GM06990 (cell line): Measurements from ENCODE around the gene SOX5.

Experiments used
- DNase-seq: peaks from one replicate; pipeline ENCODE4 v3.0.0-alpha.2; 2011; ENCODE audit not compliant: insufficient read length; ENCODE audit errors: extremely low read depth
- H3K27me3 ChIP-seq: replicated peaks from 2 replicates; pipeline ENCODE4 v1.6.0; 2011; ENCODE audit warnings: low read length; ENCODE audit not compliant: control insufficient read depth, insufficient read depth
- H3K36me3 ChIP-seq: 2 replicates; pipeline ENCODE4 v1.5.1; 2011; ENCODE audit warnings: low read length; ENCODE audit not compliant: control insufficient read depth, insufficient read depth
- H3K4me3 ChIP-seq: replicated peaks from 2 replicates; pipeline ENCODE4 v1.5.1; 2011; ENCODE audit warnings: low read depth, mild to moderate bottlenecking, control low read depth, low read length
- TF ChIP-seq, protein P1 (sequence below): IDR thresholded peaks from 2 replicates; pipeline ENCODE4 v1.5.1; 2011; ENCODE audit warnings: low read length, control low read depth, mild to moderate bottlenecking, inconsistent platforms; ENCODE audit not compliant: insufficient read depth, poor library complexity, severe bottlenecking

Gene SOX5

DNA sequence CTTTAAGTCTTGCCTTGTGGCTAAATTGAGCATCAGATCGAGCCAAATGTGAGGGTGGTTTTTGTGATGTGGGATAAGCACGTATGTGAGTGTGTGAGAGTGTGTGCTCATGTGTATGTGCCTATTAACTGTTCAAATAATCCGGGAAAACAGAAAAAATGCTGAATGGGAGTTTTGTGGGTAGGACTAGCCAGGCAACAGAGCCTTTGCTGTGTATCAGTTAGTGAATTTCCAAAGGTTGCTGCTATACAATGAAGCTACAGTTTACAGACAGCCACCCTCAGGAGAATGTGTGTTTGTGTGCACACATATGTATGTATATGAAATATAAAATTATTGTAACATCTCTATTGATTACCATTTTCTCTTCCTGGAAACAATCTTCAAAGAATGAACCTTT lies 154.0 kb downstream of the SOX5 start:
- no peak overlapping the region for H3K4me3 ChIP-seq
- TF ChIP-seq, protein P1, sequence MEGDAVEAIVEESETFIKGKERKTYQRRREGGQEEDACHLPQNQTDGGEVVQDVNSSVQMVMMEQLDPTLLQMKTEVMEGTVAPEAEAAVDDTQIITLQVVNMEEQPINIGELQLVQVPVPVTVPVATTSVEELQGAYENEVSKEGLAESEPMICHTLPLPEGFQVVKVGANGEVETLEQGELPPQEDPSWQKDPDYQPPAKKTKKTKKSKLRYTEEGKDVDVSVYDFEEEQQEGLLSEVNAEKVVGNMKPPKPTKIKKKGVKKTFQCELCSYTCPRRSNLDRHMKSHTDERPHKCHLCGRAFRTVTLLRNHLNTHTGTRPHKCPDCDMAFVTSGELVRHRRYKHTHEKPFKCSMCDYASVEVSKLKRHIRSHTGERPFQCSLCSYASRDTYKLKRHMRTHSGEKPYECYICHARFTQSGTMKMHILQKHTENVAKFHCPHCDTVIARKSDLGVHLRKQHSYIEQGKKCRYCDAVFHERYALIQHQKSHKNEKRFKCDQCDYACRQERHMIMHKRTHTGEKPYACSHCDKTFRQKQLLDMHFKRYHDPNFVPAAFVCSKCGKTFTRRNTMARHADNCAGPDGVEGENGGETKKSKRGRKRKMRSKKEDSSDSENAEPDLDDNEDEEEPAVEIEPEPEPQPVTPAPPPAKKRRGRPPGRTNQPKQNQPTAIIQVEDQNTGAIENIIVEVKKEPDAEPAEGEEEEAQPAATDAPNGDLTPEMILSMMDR, result no peak
- no peaks in the 10 kb centered on the region for H3K36me3 ChIP-seq
- DNase-seq, result no peak
- no peaks in the 10 kb centered on the region; the same call in 1 of the 2 replicates for H3K27me3 ChIP-seq

DNA sequence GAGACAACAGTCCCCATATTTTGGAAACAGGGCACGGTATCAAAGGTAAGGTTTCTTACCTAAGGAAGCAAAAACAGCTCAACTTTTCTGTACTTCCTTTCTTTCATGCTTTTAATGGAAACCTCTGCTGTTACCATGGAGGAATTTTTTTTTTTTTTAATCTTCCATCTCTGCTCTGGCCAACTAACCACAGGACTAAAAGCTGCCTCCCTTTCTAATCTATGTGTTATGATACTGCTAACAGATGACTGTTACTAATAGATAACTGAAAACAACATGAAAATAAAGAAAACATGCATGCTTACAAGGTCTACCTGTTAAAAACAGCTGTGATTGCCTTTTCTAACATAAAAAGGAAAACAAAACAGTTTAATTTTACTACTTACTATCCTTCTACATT lies 168.4 kb downstream of the SOX5 start:
- no peaks in the 10 kb centered on the region for H3K27me3 ChIP-seq
- TF ChIP-seq, protein P1, result no peak
- no peak for DNase-seq
- no peak overlapping the region for H3K4me3 ChIP-seq
- H3K36me3 ChIP-seq, result no peaks in the 10 kb centered on the region

DNA sequence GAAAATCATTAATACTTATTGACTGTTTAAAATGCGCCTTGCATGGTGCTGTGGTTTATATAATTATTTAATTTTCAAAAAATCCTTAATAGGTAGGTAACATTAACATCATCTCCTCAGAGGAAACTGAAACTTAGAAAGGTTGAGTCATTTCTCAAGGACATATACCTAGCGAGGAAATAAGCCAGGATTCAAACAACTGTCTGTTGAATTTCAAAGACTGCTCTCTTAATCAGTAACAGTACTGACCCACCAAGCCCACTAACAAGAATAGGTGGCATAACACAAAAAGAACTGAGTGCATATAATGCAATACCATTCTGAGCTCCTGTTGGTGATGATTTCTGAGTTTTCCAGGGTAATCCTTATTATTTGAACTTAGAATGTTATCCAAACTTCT lies 174.3 kb downstream of the SOX5 start:
- no peak for DNase-seq
- Histone ChIP-seq H3K27me3 (no peaks in the 10 kb centered on the region), H3K36me3 (no peaks in the 10 kb centered on the region), H3K4me3 (no peak overlapping the region)
- TF ChIP-seq, protein P1, result no peak

DNA sequence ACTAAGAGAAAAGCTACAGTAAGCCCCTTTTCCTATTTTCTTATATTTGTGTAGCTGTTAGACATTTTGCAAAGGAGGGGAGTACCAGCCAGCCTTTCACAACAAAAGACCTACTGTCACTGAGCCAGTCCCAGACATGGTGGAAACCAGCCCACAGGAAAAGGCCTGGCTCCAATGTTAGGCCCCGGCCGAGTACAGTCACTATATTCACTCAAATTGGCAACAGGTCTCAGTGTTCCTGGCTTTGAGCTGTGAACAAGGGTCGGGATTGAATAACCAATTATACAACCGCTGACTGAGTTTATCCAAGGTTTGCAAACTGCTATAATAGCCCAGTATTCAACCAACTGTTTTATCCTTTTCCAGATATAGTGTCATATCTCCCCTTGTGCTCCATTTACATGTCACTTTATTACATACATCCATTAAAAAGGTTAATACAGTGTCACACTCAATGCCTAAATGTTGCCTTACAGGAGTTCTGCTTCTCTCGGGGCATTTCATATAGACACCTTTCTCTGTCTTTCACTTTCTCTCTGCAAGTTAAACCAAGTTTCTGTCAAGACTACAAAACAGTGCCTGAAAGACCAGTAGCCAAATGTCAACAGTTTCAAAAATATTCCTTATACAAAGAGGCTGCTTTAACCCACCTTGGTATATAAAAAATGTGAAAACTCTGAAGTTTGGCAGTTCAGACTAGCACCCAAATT lies 178.1 kb downstream of the SOX5 start:
- no peak for DNase-seq
- no peaks in the 10 kb centered on the region for H3K36me3 ChIP-seq
- TF ChIP-seq, protein P1, result no peak
- no peaks in the 10 kb centered on the region for H3K27me3 ChIP-seq
- no peak overlapping the region for H3K4me3 ChIP-seq

DNA sequence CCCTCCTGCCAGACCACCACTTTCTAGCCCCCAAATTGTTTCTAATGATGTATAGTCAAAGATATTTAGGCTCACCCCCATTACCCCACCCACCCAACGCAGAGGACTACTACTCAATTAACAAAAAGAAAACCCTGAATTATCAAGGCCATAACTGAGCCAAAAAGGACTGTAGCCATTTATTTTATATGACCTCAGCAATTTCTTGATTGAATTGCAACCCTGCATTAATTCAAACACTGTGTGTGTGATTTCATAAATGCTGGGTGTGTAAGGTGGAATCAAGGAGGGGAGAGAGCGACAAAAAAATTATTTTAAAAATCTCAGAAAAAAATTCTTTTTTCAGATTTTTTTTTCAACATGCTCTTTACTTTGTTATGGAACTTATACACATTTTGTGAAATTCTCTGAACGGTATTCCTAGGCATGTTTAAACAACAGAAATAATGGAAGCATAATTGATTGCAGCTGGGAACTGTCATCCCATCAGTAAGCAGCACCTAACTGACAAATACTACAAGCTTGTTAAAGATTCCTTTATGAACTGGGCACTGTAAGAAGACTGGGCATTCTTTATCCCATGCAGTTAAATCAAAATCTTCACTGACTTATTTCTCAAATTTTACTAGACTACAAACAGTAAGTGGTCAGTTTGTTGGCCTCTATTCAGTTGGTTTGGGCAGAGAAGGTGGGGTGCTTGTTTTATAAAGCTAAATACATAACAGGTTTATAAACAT lies 179.1 kb downstream of the SOX5 start:
- DNase-seq, result no peak

More for the DNA sequence above, 179.1 kb downstream of the SOX5 start:
- Histone ChIP-seq H3K36me3 (no peaks in the 10 kb centered on the region), H3K27me3 (no peaks in the 10 kb centered on the region), H3K4me3 (no peak overlapping the region)
- TF ChIP-seq, protein P1, result no peak
